Fibroblast of the conjunctiva (primary cell): ENCODE results near the gene MYADML2.

Source experiments
- DNase-seq: peaks from one replicate; pipeline ENCODE4 v3.0.0-alpha.2; 2010; ENCODE audit warnings: low read depth

The MYADML2 gene

GRCh38 chr17:81899514-81900166 is 47.4 kb downstream of the MYADML2 start:
- DNase-seq = no peak

DNA sequence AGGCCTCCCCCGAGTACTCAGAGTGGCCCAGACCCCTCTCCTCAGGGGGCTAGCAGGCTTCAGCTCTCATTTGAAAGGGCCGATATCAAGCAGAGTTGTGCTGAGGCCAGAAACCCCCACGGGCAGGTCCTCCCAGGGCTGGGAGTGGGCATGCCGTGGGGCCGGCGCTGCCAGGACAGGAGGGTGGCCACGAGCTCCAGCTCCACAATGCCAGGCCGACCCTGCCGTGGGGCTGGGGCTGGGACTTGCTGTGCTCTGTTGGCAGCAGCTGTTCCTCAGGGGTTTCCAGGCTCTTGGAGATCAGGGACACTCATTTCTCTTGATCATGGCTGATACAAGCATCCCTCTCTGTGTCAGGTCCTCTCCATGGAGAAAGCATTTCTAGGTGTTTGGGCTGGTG is 48.1 kb downstream of the MYADML2 start:
- DNase-seq = no peak

DNA sequence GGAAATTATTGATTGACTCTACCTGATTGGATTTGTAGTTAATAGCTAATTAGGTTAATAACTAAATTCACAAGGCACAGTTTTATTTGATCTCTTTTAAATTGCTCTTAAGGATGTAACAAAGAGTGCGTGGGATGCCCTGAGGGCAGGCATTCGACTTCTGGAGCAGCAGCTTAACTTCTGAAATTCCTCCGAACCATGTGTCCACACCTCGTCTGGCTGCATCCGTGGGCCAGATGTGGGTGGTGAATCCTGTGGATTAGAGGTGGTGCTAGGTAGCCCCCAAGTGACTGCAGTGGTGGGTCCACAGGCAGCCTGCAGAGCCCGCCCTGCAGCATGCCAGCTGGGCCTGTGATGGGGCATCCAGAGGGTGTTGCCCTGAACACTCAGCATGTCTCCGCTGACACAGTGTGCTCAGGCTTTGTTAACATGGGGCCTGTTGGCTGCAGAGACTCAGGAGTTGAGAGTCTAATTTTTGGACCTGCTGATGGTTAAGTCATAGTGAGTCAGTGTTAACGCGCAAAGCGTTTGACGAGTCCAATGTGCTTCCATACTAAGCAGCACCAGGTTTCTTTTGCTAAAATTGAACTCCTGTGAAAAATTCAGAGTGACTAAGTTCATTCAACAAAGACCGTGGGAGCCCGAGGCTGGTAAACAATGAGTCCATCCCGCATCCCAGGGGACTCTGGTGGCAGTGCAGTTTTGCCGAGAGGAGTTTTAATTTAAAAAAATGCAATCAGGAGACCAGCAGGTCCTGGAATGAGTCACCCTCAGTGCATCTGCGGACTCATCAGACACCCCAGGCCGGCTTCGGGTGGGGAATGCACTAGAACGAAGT is 48.8 kb downstream of the MYADML2 start:
- DNase-seq = peak; percentile 67

DNA sequence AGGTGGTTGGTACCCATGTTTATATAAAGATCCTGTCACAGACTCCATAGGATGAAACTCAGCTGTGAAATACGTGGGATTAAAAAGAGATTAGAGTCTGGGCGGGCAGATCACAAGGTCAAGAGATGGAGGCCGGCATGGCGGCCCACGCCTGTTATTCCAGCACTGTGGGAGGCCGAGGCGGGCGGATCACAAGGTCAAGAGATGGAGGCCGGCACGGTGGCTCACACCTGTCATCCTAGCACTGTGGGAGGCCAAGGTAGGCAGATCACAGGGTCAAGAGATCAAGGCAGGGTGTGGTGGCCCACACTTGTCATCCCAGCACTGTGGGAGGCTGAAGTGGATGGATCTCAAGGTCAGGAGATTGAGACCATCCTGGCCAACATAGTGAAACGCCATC is 51.6 kb downstream of the MYADML2 start:
- DNase-seq = no peak

GRCh38 chr17:81891303-81891552 is 55.8 kb downstream of the MYADML2 start:
- no peak for DNase-seq

GRCh38 chr17:81890447-81891302 is 56.4 kb downstream of the MYADML2 start:
- no peak for DNase-seq
